Measurements from ENCODE around the gene UPF2. TPM values are rescaled to one million over a fixed set of nuclear protein-coding genes. Genes with fewer than 3 reads are reported as not detected.

Gene UPF2
- total and polyA plus RNA-seq, 2 of the 13 experiments (the other 11 are each of a cell fraction or from before 2014, with no cell fraction given), result 6.2 to 14.5 TPM

DNA sequence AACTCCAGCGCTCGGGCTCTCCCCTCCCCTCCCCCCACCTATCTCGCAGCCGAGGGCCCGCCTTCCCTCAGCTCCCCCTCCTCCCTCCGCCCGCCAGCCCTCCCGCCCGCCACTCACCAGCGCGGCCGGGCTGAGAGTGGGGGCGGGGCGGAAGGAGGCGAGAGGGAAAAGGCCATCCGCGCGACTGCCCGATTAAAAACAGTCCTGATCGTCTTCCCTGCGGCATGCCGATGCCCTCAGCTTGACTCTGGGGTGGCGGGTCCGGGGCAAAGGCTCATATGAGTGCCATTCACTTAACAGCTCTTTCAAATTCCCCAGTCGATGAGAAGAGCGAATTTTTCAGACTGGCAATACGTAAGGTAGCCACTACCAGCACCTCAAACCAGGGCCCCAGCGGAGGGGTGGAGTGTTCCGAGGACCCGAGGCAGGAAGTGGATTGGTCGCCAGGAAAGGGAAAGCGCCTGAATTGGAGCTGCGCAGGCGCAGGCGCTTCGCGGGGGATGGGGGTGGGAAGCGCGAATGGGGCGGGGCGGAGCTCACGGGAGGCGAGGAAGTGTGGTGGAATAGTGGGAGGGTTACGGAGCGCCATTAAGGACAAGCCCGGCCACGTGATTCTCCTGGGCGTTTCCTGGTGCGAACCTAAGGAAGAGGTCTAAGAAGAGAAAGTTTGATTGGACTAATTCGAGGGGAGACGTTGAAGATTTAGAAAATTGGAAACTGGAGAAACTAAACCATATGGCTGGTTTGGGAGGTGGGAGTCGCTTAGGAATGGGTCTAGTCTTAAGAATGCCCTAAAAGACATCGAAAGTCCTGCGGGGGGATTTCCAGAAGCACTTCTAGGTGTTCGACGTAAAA is at the start of gene UPF2 (continued):
- TF ChIP-seq ZNF570 (CRISPR knock-in tag; IDR thresholded peaks at IDR 0.05; ENCODE audit: borderline replicate concordance) (no peak), HOXA5 (CRISPR knock-in tag; IDR thresholded peaks at IDR 0.05) (0 out of 2 replicates have a peak, but pooled peaks have one; percentile 25), ZNF839 (CRISPR knock-in tag; IDR thresholded peaks at IDR 0.05; ENCODE audit: borderline replicate concordance) (no peak), RCOR2 (CRISPR knock-in tag; IDR thresholded peaks at IDR 0.05) (no peak), KLF9 (CRISPR knock-in tag; IDR thresholded peaks at IDR 0.05; ENCODE audit: low read depth) (no peak), ZC3H4 (CRISPR knock-in tag; IDR thresholded peaks at IDR 0.05; ENCODE audit: borderline replicate concordance) (no peak), NFE2 (CRISPR knock-in tag; IDR thresholded peaks at IDR 0.05) (no peak), NFE2L1 (CRISPR knock-in tag; IDR thresholded peaks at IDR 0.05; ENCODE audit: borderline replicate concordance) (no peak), SRSF4 (IDR thresholded peaks at IDR 0.05; ENCODE audit: low read depth, low read length, poor library complexity, severe bottlenecking) (no peak), HNRNPK (IDR thresholded peaks at IDR 0.05; ENCODE audit: low read depth, low read length, poor library complexity, severe bottlenecking) (no peak), ZNF713 (CRISPR knock-in tag; IDR thresholded peaks at IDR 0.05) (no peak), ASH2L (IDR thresholded peaks at IDR 0.05; ENCODE audit: insufficient read length, low read depth, low read length) (peak; percentile 93), ZBTB7A (CRISPR knock-in tag; IDR thresholded peaks at IDR 0.05) (no peak), MED13 (CRISPR knock-in tag; IDR thresholded peaks at IDR 0.05) (no peak), FLYWCH1 (CRISPR knock-in tag; IDR thresholded peaks at IDR 0.05) (no peak)
- TF ChIP-seq, protein P1, sequence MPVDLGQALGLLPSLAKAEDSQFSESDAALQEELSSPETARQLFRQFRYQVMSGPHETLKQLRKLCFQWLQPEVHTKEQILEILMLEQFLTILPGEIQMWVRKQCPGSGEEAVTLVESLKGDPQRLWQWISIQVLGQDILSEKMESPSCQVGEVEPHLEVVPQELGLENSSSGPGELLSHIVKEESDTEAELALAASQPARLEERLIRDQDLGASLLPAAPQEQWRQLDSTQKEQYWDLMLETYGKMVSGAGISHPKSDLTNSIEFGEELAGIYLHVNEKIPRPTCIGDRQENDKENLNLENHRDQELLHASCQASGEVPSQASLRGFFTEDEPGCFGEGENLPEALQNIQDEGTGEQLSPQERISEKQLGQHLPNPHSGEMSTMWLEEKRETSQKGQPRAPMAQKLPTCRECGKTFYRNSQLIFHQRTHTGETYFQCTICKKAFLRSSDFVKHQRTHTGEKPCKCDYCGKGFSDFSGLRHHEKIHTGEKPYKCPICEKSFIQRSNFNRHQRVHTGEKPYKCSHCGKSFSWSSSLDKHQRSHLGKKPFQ (CRISPR knock-in tag; IDR thresholded peaks at IDR 0.05; ENCODE audit: insufficient replicate concordance), result no peak
- TF ChIP-seq, protein P2, sequence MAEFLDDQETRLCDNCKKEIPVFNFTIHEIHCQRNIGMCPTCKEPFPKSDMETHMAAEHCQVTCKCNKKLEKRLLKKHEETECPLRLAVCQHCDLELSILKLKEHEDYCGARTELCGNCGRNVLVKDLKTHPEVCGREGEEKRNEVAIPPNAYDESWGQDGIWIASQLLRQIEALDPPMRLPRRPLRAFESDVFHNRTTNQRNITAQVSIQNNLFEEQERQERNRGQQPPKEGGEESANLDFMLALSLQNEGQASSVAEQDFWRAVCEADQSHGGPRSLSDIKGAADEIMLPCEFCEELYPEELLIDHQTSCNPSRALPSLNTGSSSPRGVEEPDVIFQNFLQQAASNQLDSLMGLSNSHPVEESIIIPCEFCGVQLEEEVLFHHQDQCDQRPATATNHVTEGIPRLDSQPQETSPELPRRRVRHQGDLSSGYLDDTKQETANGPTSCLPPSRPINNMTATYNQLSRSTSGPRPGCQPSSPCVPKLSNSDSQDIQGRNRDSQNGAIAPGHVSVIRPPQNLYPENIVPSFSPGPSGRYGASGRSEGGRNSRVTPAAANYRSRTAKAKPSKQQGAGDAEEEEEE (CRISPR knock-in tag; IDR thresholded peaks at IDR 0.05; ENCODE audit: borderline replicate concordance), result no peak
- TF ChIP-seq, protein P3, sequence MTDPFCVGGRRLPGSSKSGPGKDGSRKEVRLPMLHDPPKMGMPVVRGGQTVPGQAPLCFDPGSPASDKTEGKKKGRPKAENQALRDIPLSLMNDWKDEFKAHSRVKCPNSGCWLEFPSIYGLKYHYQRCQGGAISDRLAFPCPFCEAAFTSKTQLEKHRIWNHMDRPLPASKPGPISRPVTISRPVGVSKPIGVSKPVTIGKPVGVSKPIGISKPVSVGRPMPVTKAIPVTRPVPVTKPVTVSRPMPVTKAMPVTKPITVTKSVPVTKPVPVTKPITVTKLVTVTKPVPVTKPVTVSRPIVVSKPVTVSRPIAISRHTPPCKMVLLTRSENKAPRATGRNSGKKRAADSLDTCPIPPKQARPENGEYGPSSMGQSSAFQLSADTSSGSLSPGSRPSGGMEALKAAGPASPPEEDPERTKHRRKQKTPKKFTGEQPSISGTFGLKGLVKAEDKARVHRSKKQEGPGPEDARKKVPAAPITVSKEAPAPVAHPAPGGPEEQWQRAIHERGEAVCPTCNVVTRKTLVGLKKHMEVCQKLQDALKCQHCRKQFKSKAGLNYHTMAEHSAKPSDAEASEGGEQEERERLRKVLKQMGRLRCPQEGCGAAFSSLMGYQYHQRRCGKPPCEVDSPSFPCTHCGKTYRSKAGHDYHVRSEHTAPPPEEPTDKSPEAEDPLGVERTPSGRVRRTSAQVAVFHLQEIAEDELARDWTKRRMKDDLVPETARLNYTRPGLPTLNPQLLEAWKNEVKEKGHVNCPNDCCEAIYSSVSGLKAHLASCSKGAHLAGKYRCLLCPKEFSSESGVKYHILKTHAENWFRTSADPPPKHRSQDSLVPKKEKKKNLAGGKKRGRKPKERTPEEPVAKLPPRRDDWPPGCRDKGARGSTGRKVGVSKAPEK (CRISPR knock-in tag; IDR thresholded peaks at IDR 0.05; ENCODE audit: borderline replicate concordance), result no peak
- TF ChIP-seq, protein P4, sequence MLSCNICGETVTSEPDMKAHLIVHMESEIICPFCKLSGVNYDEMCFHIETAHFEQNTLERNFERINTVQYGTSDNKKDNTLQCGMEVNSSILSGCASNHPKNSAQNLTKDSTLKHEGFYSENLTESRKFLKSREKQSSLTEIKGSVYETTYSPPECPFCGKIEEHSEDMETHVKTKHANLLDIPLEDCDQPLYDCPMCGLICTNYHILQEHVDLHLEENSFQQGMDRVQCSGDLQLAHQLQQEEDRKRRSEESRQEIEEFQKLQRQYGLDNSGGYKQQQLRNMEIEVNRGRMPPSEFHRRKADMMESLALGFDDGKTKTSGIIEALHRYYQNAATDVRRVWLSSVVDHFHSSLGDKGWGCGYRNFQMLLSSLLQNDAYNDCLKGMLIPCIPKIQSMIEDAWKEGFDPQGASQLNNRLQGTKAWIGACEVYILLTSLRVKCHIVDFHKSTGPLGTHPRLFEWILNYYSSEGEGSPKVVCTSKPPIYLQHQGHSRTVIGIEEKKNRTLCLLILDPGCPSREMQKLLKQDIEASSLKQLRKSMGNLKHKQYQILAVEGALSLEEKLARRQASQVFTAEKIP (CRISPR knock-in tag; IDR thresholded peaks at IDR 0.05; ENCODE audit: borderline replicate concordance), result no peak
